GM23248 (cell line): ENCODE measurements around the gene KDM4F. TPM values are rescaled to one million over a fixed set of nuclear protein-coding genes. Genes with fewer than 3 reads are reported as not detected.
"Not testable (repeated sequence)": the region's sequence is repeated elsewhere in the genome, so short reads cannot be mapped to it uniquely, and the experiment has no call there.

Source experiments
- DNase-seq: peaks from one replicate; pipeline ENCODE4 v3.0.0-alpha.2; 2015
- H2AFZ ChIP-seq: fragments of 200-600 bp; sonication (generic); 2 replicates; pipeline ENCODE4 v1.6.1; 2016; ENCODE audit warnings: antibody characterized with exemption
- H3F3A ChIP-seq: fragments of 200-600 bp; sonication (generic); 2 replicates; pipeline ENCODE4 v1.6.1; 2016; ENCODE audit warnings: mild to moderate bottlenecking, antibody characterized with exemption, mixed run types; ENCODE audit not compliant: insufficient read depth
- H3K27ac ChIP-seq: fragments of 200-600 bp; sonication (generic); 2 replicates; pipeline ENCODE4 v1.5.1; 2016; ENCODE audit warnings: mild to moderate bottlenecking
- H3K27me3 ChIP-seq: fragments of 200-600 bp; sonication (generic); replicated peaks from 2 replicates; pipeline ENCODE4 v1.6.1; 2016; ENCODE audit warnings: mild to moderate bottlenecking; ENCODE audit not compliant: insufficient read depth
- H3K36me3 ChIP-seq: fragments of 200-600 bp; sonication (generic); 2 replicates; pipeline ENCODE4 v1.6.1; 2016; ENCODE audit warnings: low read depth, mild to moderate bottlenecking
- H3K4me1 ChIP-seq: fragments of 200-600 bp; sonication (generic); 2 replicates; pipeline ENCODE4 v1.6.1; 2016; ENCODE audit warnings: mild to moderate bottlenecking; ENCODE audit not compliant: insufficient read depth
- H3K4me2 ChIP-seq: fragments of 200-600 bp; sonication (generic); one replicate; pipeline ENCODE4 v1.6.1; 2016; ENCODE audit warnings: mild to moderate bottlenecking; ENCODE audit not compliant: unreplicated experiment
- H3K4me3 ChIP-seq: fragments of 200-600 bp; sonication (generic); 2 replicates; pipeline ENCODE4 v1.5.1; 2016; ENCODE audit warnings: mild to moderate bottlenecking
- H3K79me2 ChIP-seq: fragments of 200-600 bp; sonication (generic); 2 replicates; pipeline ENCODE4 v1.6.1; 2016; ENCODE audit warnings: mild to moderate bottlenecking; ENCODE audit not compliant: insufficient read depth
- H3K9ac ChIP-seq: fragments of 200-600 bp; sonication (generic); 2 replicates; pipeline ENCODE4 v1.6.1; 2016; ENCODE audit warnings: mild to moderate bottlenecking
- H3K9me2 ChIP-seq: fragments of 200-600 bp; sonication (generic); 2 replicates; pipeline ENCODE4 v1.6.1; 2016; ENCODE audit warnings: mixed run types, mild to moderate bottlenecking, moderate library complexity; ENCODE audit not compliant: insufficient read depth
- H3K9me3 ChIP-seq: fragments of 200-600 bp; sonication (generic); one replicate; pipeline ENCODE4 v1.6.1; 2017; ENCODE audit warnings: low read depth
- H4K20me1 ChIP-seq: fragments of 200-600 bp; sonication (generic); 2 replicates; pipeline ENCODE4 v1.6.0; 2016; ENCODE audit not compliant: insufficient read depth
- EZH2 ChIP-seq: fragments of 200-600 bp; sonication (generic); IDR thresholded peaks from 2 replicates; pipeline ENCODE4 v1.6.1; 2018; ENCODE audit warnings: antibody characterized with exemption, mild to moderate bottlenecking; ENCODE audit not compliant: insufficient read depth, poor library complexity, severe bottlenecking
- EZH2phosphoT487 ChIP-seq: fragments of 200-600 bp; sonication (generic); IDR thresholded peaks from 2 replicates; pipeline ENCODE4 v1.6.1; 2018; ENCODE audit warnings: antibody characterized with exemption, moderate library complexity, mild to moderate bottlenecking, low read depth; ENCODE audit not compliant: insufficient read depth
- WGBS, 2 experiments: methylation state at CpG; one replicate each; pipeline ENCODE4 v1.1.6; 2015 to 2017; ENCODE audit warnings: low lambda C conversion rate in 2 of 2, low coverage in 1 of 2; ENCODE audit errors: missing lambda C conversion rate in 2 of 2; 5-methylcytosine and 5-hydroxymethylcytosine counted together
- in situ Hi-C: fragments of 300-500 bp; cut with MboI; formaldehyde crosslinking; loops from 2 replicates; pipeline ENCODE4 v1.15.0; 2020
- polyA plus RNA-seq: library from polyadenylated mRNA; unstranded; fragments of >200 nt; fragmentation: Nextera tagmentation; extraction: Ambion mirVana; gene quantifications from 2 replicates; pipeline ENCODE4 v1.2.1, GENCODE V29; 2016
- total RNA-seq: library from RNA; depleted of rRNA; stranded (reverse); fragments of >200 nt; shearing (Covaris generic); gene quantifications from 2 replicates; pipeline ENCODE4 v1.2.3, GENCODE V29; 2014

The KDM4F gene
- total and polyA plus RNA-seq, 2 experiments from 2014 or later = not detected

GRCh38 chr11:95033051-95033450 is 16.2 kb upstream of the KDM4F start:
- Histone ChIP-seq H3K36me3 (no peaks in the 10 kb centered on the region), H3K9me3 (no peaks in the 10 kb centered on the region), H3K9me2 (no peaks in the 10 kb centered on the region), H2AFZ (no peak overlapping the region), H3K4me2 (no peak overlapping the region), H3K27ac (no peak overlapping the region), H3F3A (no peaks in the 10 kb centered on the region), H3K27me3 (peaks cover 35% of the 10 kb centered on the region), H3K79me2 (no peaks in the 10 kb centered on the region), H3K4me3 (no peak overlapping the region), H3K4me1 (no peaks in the 10 kb centered on the region), H3K9ac (no peak overlapping the region), H4K20me1 (no peaks in the 10 kb centered on the region)
- 38 to 45% methylated on average over 1 of the region's 1 CpG for WGBS, 2 experiments
- TF ChIP-seq EZH2phosphoT487 (no peak), EZH2 (no peak)
- no peak for DNase-seq
- in situ Hi-C loops = no loop called here

- H3K27ac ChIP-seq = no peak overlapping the region
- H4K20me1 ChIP-seq = no peaks in the 10 kb centered on the region
- H3K9ac ChIP-seq = no peak overlapping the region
- peaks cover 35% of the 10 kb centered on the region for H3K27me3 ChIP-seq
- H3K4me2 ChIP-seq = no peak overlapping the region
- no peak for DNase-seq
- H3K4me1 ChIP-seq = no peaks in the 10 kb centered on the region
- H3K9me2 ChIP-seq = no peaks in the 10 kb centered on the region
- no peaks in the 10 kb centered on the region for H3K9me3 ChIP-seq
- H3K36me3 ChIP-seq = no peaks in the 10 kb centered on the region
- no peaks in the 10 kb centered on the region for H3K79me2 ChIP-seq
- TF ChIP-seq EZH2phosphoT487 (no peak), EZH2 (no peak)
- H2AFZ ChIP-seq = no peak overlapping the region
- in situ Hi-C loops = no loop called here
- WGBS, 2 experiments = 57% methylated on average over 2 of the region's 2 CpGs
- no peaks in the 10 kb centered on the region for H3F3A ChIP-seq
- H3K4me3 ChIP-seq = no peak overlapping the region
Observed at GRCh38 chr11:95035316-95035715, 13.9 kb upstream of the KDM4F start.

DNA sequence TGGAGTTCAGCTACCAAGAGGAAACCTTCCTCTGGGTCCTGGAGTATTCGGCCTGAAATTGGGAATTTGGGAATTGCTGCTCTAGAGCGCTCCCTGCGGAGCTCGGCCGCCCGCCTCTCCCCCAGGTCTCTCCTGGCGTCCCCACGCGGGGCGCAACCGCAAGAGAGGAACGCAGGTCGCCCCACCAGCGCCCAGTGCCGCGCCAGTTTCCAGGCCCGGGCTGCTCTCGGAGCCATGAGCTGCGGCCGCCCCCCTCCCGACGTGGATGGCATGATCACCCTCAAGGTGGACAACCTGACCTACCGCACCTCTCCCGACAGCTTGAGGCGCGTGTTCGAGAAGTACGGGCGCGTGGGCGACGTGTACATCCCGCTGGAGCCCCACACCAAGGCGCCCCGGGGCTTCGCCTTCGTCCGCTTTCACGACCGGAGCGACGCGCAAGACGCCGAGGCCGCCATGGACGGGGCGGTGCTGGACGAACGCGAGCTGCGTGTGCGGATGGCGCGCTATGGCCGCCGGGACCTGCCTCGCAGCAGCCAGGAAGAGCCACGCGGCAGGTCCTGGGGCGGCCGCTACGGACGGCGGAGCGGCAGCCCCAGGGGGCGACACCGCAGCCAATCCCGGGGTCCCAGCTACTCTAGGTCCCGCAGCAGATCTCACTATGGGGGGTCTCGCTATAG is 11.7 kb upstream of the KDM4F start:
- H3K9me3 ChIP-seq, H2AFZ ChIP-seq, H3K4me1 ChIP-seq, in situ Hi-C loops, H3K9ac ChIP-seq, H4K20me1 ChIP-seq, H3K4me2 ChIP-seq, H3K4me3 ChIP-seq, H3F3A ChIP-seq, H3K9me2 ChIP-seq, H3K27ac ChIP-seq, H3K36me3 ChIP-seq, DNase-seq, H3K79me2 ChIP-seq: not testable (repeated sequence)
- WGBS, 2 experiments = 20 to 22% methylated on average over 68 to 70 of the region's 71 CpGs
- peaks cover 42% of the 10 kb centered on the region for H3K27me3 ChIP-seq

- H3K4me3 ChIP-seq = no peak overlapping the region
- in situ Hi-C loops = no loop called here
- no peaks in the 10 kb centered on the region for H3K4me1 ChIP-seq
- WGBS, 2 experiments = 91 to 94% methylated on average over 1 of the region's 1 CpG
- H3K27me3 ChIP-seq = peaks cover 33% of the 10 kb centered on the region
- H3K36me3 ChIP-seq = no peaks in the 10 kb centered on the region
- H2AFZ ChIP-seq = no peak overlapping the region
- no peaks in the 10 kb centered on the region for H4K20me1 ChIP-seq
- no peak overlapping the region for H3K27ac ChIP-seq
- no peaks in the 10 kb centered on the region for H3K9me3 ChIP-seq
- no peak overlapping the region for H3K4me2 ChIP-seq
- no peak for TF ChIP-seq EZH2phosphoT487
- TF ChIP-seq EZH2 = no peak
- no peak for DNase-seq
- H3F3A ChIP-seq = no peaks in the 10 kb centered on the region
- H3K9ac ChIP-seq = no peak overlapping the region
- no peaks in the 10 kb centered on the region for H3K9me2 ChIP-seq
- H3K79me2 ChIP-seq = no peaks in the 10 kb centered on the region
Observed at GRCh38 chr11:95042239-95042638, 7.0 kb upstream of the KDM4F start.

DNA sequence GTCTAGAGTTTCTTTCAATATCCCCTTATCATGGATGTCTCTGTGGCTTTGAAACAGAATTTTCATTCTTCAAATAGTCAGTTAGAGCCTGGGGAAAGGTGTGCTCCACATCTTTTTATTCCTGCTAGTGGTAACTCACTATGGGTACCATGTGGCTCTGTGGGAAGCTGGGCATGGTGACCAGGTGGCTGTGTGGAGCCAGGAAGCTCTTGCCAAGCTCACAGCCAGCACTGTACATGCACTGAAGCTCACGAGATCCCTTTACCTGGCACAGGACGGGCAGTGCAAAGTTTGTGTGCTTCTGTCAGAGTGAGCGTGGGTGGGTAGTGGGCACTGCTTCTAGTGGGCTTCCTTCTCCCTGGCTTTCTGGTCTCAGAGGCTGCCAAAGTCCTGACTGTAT is 6.3 kb upstream of the KDM4F start:
- no peaks in the 10 kb centered on the region for H3K9me2 ChIP-seq
- no peak for DNase-seq
- H3K4me2 ChIP-seq = no peak overlapping the region
- WGBS, 2 experiments = 44 to 50% methylated on average over 3 of the region's 3 CpGs
- H3K27me3 ChIP-seq = peaks cover 39% of the 10 kb centered on the region
- no peaks in the 10 kb centered on the region for H3F3A ChIP-seq
- in situ Hi-C loops = no loop called here
- no peak overlapping the region for H3K27ac ChIP-seq
- H3K79me2 ChIP-seq = no peaks in the 10 kb centered on the region
- no peak overlapping the region for H2AFZ ChIP-seq
- H3K9ac ChIP-seq = no peak overlapping the region
- no peak overlapping the region for H3K4me3 ChIP-seq
- H3K36me3 ChIP-seq = no peaks in the 10 kb centered on the region
- no peaks in the 10 kb centered on the region for H3K4me1 ChIP-seq
- H3K9me3 ChIP-seq = no peaks in the 10 kb centered on the region
- no peaks in the 10 kb centered on the region for H4K20me1 ChIP-seq
- TF ChIP-seq EZH2phosphoT487 (no peak), EZH2 (no peak)
